ENCODE data around the gene CSNK1G2. TPM values are rescaled to one million over a fixed set of nuclear protein-coding genes. Genes with fewer than 3 reads are reported as not detected.

CSNK1G2 gene
- total and polyA plus RNA-seq, 12 donors, result 30.0 to 120 (median 73.6) TPM

DNA sequence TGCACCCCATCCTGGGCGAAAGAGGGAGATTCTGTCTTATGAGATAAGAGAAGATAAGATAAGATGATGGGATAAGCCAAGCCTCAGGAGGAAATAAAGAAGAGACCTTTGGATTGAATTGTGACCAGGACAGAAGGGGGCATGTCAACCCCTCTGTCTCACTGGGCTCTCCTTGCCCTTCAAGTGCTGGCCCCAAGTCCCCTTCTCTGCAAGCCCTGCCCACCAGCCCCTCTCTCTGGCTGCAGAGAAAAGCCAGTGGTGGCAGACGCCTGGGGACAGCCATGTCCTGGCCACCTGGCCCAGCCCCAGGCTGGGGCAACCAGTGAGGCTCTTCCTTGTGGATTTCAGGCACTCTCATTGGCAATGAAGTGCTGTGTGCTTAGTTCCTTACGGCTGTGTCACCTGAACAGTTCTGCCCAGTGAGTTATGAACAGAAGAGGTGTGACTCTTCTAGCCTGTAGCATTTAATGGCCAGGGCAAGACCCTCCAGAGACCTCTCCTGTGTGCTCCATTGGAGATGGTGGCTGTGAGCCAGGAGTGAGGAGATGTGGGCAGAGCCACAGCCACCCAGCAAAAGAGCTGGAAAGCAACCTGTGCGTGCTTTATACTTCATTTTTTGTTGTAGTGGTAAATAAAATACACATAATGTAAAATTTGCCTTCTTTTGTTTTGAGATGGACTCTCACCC lies 80.6 kb downstream of the CSNK1G2 start:
- no peak for DNase-seq
- Histone ChIP-seq H3K27me3 (no peaks in the 10 kb centered on the region), H3K4me1 (replicated peaks in 1 of 2) (peaks cover 0 to under 1% of the 10 kb centered on the region in 2 donors), H3K36me3 (replicated peaks in 1 of 2) (no peaks in the 10 kb centered on the region), H3K4me3 (no peak overlapping the region), H3K9me3 (replicated peaks in 1 of 3) (peaks cover 0 to 5% (median 0%) of the 10 kb centered on the region in 3 donors), H3K27ac (no peak overlapping the region)
- 66 to 74% (median 70%) methylated on average over 3 to 4 of the region's 4 CpGs for WGBS, 4 donors
- intact Hi-C loops (cut with DNase I), result no loop called here
- TF ChIP-seq POLR2A (IDR thresholded peaks at IDR 0.05), result no peak
- TF ChIP-seq, protein P1, sequence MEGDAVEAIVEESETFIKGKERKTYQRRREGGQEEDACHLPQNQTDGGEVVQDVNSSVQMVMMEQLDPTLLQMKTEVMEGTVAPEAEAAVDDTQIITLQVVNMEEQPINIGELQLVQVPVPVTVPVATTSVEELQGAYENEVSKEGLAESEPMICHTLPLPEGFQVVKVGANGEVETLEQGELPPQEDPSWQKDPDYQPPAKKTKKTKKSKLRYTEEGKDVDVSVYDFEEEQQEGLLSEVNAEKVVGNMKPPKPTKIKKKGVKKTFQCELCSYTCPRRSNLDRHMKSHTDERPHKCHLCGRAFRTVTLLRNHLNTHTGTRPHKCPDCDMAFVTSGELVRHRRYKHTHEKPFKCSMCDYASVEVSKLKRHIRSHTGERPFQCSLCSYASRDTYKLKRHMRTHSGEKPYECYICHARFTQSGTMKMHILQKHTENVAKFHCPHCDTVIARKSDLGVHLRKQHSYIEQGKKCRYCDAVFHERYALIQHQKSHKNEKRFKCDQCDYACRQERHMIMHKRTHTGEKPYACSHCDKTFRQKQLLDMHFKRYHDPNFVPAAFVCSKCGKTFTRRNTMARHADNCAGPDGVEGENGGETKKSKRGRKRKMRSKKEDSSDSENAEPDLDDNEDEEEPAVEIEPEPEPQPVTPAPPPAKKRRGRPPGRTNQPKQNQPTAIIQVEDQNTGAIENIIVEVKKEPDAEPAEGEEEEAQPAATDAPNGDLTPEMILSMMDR (IDR thresholded peaks at IDR 0.05), result no peak

DNA sequence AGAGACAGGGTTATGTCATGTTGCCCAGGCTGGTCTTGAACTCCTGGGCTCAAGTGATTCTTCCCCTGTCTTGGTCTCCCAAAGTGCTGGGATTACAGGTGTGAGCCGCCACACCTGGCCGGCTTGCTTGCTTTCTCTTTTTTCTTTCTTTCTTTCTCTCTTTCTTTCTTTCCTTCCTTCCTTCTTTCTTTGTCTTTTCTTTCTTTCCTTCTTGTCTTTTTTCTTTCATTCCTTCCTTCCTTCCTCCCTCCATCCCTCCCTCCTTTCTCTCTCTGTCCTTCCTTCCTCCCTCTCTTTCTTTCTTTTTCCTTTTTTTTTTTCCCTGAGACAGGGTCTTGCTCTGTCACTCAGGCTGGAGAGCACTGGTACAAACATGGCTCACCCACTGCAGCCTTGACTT lies 81.3 kb downstream of the CSNK1G2 start:
- no peak for DNase-seq
- no peak for TF ChIP-seq POLR2A (IDR thresholded peaks at IDR 0.05)
- TF ChIP-seq, protein P1 (IDR thresholded peaks at IDR 0.05), result no peak
- Histone ChIP-seq H3K4me3 (no peak overlapping the region), H3K4me1 (replicated peaks in 1 of 2) (peaks cover 0 to 2% of the 10 kb centered on the region in 2 donors), H3K9me3 (replicated peaks in 1 of 3) (peaks cover 0 to 5% (median 0%) of the 10 kb centered on the region in 3 donors), H3K27ac (no peak overlapping the region), H3K36me3 (replicated peaks in 1 of 2) (no peaks in the 10 kb centered on the region), H3K27me3 (no peaks in the 10 kb centered on the region)
- WGBS, 4 donors, result 96 to 98% (median 97%) methylated on average over 2 of the region's 2 CpGs
- intact Hi-C loops (cut with DNase I), result no loop called here

DNA sequence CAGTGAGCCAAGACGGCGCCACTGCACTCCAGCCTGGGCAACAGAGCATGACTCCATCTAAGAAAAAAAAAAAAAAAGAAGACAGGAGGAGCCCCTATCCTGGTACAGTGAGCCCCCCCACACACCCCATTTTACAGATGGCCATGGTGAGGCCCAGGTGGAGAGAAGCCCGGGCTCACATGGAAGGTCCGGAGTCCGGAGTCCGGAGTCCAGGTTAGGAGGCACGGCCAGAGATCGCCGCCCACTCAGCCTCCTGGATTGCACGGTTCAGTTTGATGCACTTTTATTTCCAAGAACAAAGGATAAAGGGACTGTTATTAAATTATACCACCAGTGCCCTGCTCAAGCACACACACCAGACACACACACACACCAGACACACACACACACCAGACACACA lies 85.8 kb downstream of the CSNK1G2 start:
- Histone ChIP-seq H3K4me3 (no peak overlapping the region), H3K27me3 (no peaks in the 10 kb centered on the region), H3K36me3 (replicated peaks in 1 of 2) (no peaks in the 10 kb centered on the region), H3K4me1 (replicated peaks in 1 of 2) (peaks cover 21 to 28% of the 10 kb centered on the region in 2 donors), H3K9me3 (replicated peaks in 1 of 3) (peaks cover 0 to 5% (median 0%) of the 10 kb centered on the region in 3 donors), H3K27ac (peak overlapping the region in 1 of 5 donors; percentile 30)
- intact Hi-C loops (cut with DNase I), result no loop called here
- TF ChIP-seq, protein P1 (IDR thresholded peaks at IDR 0.05), result no peak
- no peak for TF ChIP-seq POLR2A (IDR thresholded peaks at IDR 0.05)
- WGBS, 4 donors, result 86 to 96% (median 89%) methylated on average over 10 of the region's 10 CpGs
- DNase-seq, result no peak

- H3K4me1 ChIP-seq (replicated peaks in 1 of 2), result peaks cover 26 to 33% of the 10 kb centered on the region in 2 donors
- H3K27me3 ChIP-seq, result no peaks in the 10 kb centered on the region
- 41 to 58% (median 54%) methylated on average over 9 of the region's 9 CpGs for WGBS, 4 donors
- intact Hi-C loops (cut with DNase I), result no loop called here
- TF ChIP-seq POLR2A (IDR thresholded peaks at IDR 0.05), result no peak
- TF ChIP-seq, protein P1 (IDR thresholded peaks at IDR 0.05), result peak in 4 of 6 experiments; percentile 16 to 28 (median 20)
- peak overlapping the region in 2 of 5 donors; percentile 30 to 68 for H3K27ac ChIP-seq
- H3K36me3 ChIP-seq (replicated peaks in 1 of 2), result no peaks in the 10 kb centered on the region
- H3K9me3 ChIP-seq (replicated peaks in 1 of 3), result peaks cover 0 to 5% (median 0%) of the 10 kb centered on the region in 3 donors
- H3K4me3 ChIP-seq, result no peak overlapping the region
- peak in 2 of 7 donors; percentile 43 to 56 for DNase-seq
These were observed 86.4 kb downstream of the CSNK1G2 start for GRCh38 chr19:2027361-2027760.

Small RNAs within 50 kb of the gene (small RNA-seq; reads per million reads assigned to genes)
- gene AC007136.1, result 0 reads per million in 2 donors

Other genes starting within 250 kb of the CSNK1G2 start
- gene ONECUT3, start 187.7 kb upstream of the CSNK1G2 start, total RNA-seq, result not detected
- under 1 TPM in 1 of 3 donors, not detected in 2; under 0.01 TPM for gene ONECUT3, start 187.7 kb upstream of the CSNK1G2 start, polyA plus RNA-seq
- gene ATP8B3, start 128.9 kb upstream of the CSNK1G2 start, total RNA-seq, result 10 to 100 TPM in 2 of 9 donors, 1 to 10 TPM in 6, under 1 TPM in 1; 0.26 to 15.1 (median 4.9) TPM
- 1 to 10 TPM; 2.0 to 9.2 (median 3.9) TPM for gene ATP8B3, start 128.9 kb upstream of the CSNK1G2 start, polyA plus RNA-seq
- gene REXO1, start 92.7 kb upstream of the CSNK1G2 start, total RNA-seq, result 10 to 100 TPM in 8 of 9 donors, 1 to 10 TPM in 1; 9.3 to 98.8 (median 30.9) TPM
- gene REXO1, start 92.7 kb upstream of the CSNK1G2 start, polyA plus RNA-seq, result 100 to 1,000 TPM in 2 of 3 donors, 10 to 100 TPM in 1; 18.4 to 155 (median 150) TPM
- gene KLF16, start 77.6 kb upstream of the CSNK1G2 start, total RNA-seq, result 10 to 100 TPM in 7 of 9 donors, 1 to 10 TPM in 2; 4.2 to 28.1 (median 16.3) TPM
- 10 to 100 TPM in 1 of 3 donors, 1 to 10 TPM in 2; 2.0 to 12.9 (median 6.9) TPM for gene KLF16, start 77.6 kb upstream of the CSNK1G2 start, polyA plus RNA-seq
- gene ABHD17A, start 55.7 kb upstream of the CSNK1G2 start, total RNA-seq, result 100 to 1,000 TPM in 4 of 9 donors, 10 to 100 TPM in 5; 51.8 to 145 (median 93.3) TPM
- 100 to 1,000 TPM in 2 of 3 donors, 1 to 10 TPM in 1; 2.5 to 235 (median 195) TPM for gene ABHD17A, start 55.7 kb upstream of the CSNK1G2 start, polyA plus RNA-seq
- gene ADAT3, start 35.8 kb upstream of the CSNK1G2 start, total RNA-seq, result 10 to 100 TPM in 3 of 9 donors, 1 to 10 TPM in 6; 1.7 to 29.6 (median 9.0) TPM
- 1 to 10 TPM in 2 of 3 donors, not detected in 1; 8.1 to 8.3 TPM for gene ADAT3, start 35.8 kb upstream of the CSNK1G2 start, polyA plus RNA-seq
- gene SCAMP4, start 35.8 kb upstream of the CSNK1G2 start, total RNA-seq, result 100 to 1,000 TPM in 3 of 9 donors, 10 to 100 TPM in 6; 17.7 to 192 (median 74.7) TPM
- 10 to 100 TPM; 13.5 to 43.8 (median 22.7) TPM for gene SCAMP4, start 35.8 kb upstream of the CSNK1G2 start, polyA plus RNA-seq
- 100 to 1,000 TPM in 1 of 9 donors, 10 to 100 TPM in 8; 25.6 to 122 (median 81.7) TPM for gene BTBD2, start 74.5 kb downstream of the CSNK1G2 start, total RNA-seq
- 10 to 100 TPM; 11.8 to 87.5 (median 57.7) TPM for gene BTBD2, start 74.5 kb downstream of the CSNK1G2 start, polyA plus RNA-seq
- 100 to 1,000 TPM in 8 of 9 donors, 10 to 100 TPM in 1; 25.5 to 440 (median 171) TPM for gene MKNK2, start 110.1 kb downstream of the CSNK1G2 start, total RNA-seq
- gene MKNK2, start 110.1 kb downstream of the CSNK1G2 start, polyA plus RNA-seq, result 100 to 1,000 TPM in 2 of 3 donors, 10 to 100 TPM in 1; 30.4 to 238 (median 140) TPM
- 10 to 100 TPM in 8 of 9 donors, 1 to 10 TPM in 1; 5.5 to 54.0 (median 45.0) TPM for gene MOB3A, start 155.2 kb downstream of the CSNK1G2 start, total RNA-seq
- gene MOB3A, start 155.2 kb downstream of the CSNK1G2 start, polyA plus RNA-seq, result 10 to 100 TPM; 13.6 to 22.4 (median 16.0) TPM
- gene IZUMO4, start 155.7 kb downstream of the CSNK1G2 start, total RNA-seq, result 1 to 10 TPM in 7 of 9 donors, under 1 TPM in 2; 0.69 to 8.7 (median 2.3) TPM
- 10 to 100 TPM in 2 of 3 donors, 1 to 10 TPM in 1; 2.6 to 24.6 (median 17.4) TPM for gene IZUMO4, start 155.7 kb downstream of the CSNK1G2 start, polyA plus RNA-seq
- 100 to 1,000 TPM in 8 of 9 donors, 10 to 100 TPM in 1; 51.3 to 193 (median 122) TPM for gene AP3D1, start 210.4 kb downstream of the CSNK1G2 start, total RNA-seq
- gene AP3D1, start 210.4 kb downstream of the CSNK1G2 start, polyA plus RNA-seq, result 100 to 1,000 TPM in 2 of 3 donors, 10 to 100 TPM in 1; 88.7 to 133 (median 120) TPM
- 10 to 100 TPM in 7 of 9 donors, 1 to 10 TPM in 2; 4.2 to 98.9 (median 16.4) TPM for gene DOT1L, start 222.8 kb downstream of the CSNK1G2 start, total RNA-seq
- gene DOT1L, start 222.8 kb downstream of the CSNK1G2 start, polyA plus RNA-seq, result 10 to 100 TPM in 2 of 3 donors, 1 to 10 TPM in 1; 6.8 to 39.2 (median 13.6) TPM